Activated naive CD8-positive, alpha-beta T cell treated with anti-CD3 and anti-CD28 coated beads for 36 hours (primary cell): Measurements from ENCODE around the gene ANKRD39. TPM values are rescaled to one million over a fixed set of nuclear protein-coding genes. Genes with fewer than 3 reads are reported as not detected.
"Not testable (repeated sequence)": the region's sequence is repeated elsewhere in the genome, so short reads cannot be mapped to it uniquely, and the experiment has no call there.

Experiments used
- DNase-seq: peaks from one replicate; pipeline ENCODE4 v3.0.0; 2021
- H3K27ac Mint-ChIP-seq: one replicate; pipeline ENCODE4 v1.8.0; 2022; ENCODE audit warnings: mild to moderate bottlenecking, moderate library complexity, mixed read lengths
- H3K27me3 Mint-ChIP-seq: one replicate; pipeline ENCODE4 v1.8.0; 2022; ENCODE audit warnings: mild to moderate bottlenecking, mixed read lengths
- H3K36me3 Mint-ChIP-seq: one replicate; pipeline ENCODE4 v1.8.0; 2021; ENCODE audit warnings: mild to moderate bottlenecking, mixed read lengths
- H3K4me1 Mint-ChIP-seq: one replicate; pipeline ENCODE4 v1.8.0; 2021; ENCODE audit warnings: mixed read lengths
- H3K4me3 Mint-ChIP-seq: one replicate; pipeline ENCODE4 v1.8.0; 2022; ENCODE audit warnings: mild to moderate bottlenecking, moderate library complexity, mixed read lengths
- H3K9me3 Mint-ChIP-seq: one replicate; pipeline ENCODE4 v1.8.0; 2022; ENCODE audit warnings: mixed read lengths
- total RNA-seq, 2 experiments: library from RNA; stranded (reverse); gene quantifications; one replicate each; pipeline ENCODE4 v1.2.3, GENCODE V29; 2021

Gene ANKRD39
- total RNA-seq, 2 experiments from 2014 or later = 22.7 to 25.2 TPM

- peaks cover 6% of the 10 kb centered on the region for H3K4me1 Mint-ChIP-seq
- no peak overlapping the region for H3K27ac Mint-ChIP-seq
- no peaks in the 10 kb centered on the region for H3K27me3 Mint-ChIP-seq
- DNase-seq = no peak
- H3K4me3 Mint-ChIP-seq = no peak overlapping the region
- no peaks in the 10 kb centered on the region for H3K9me3 Mint-ChIP-seq
- H3K36me3 Mint-ChIP-seq = peaks cover 1% of the 10 kb centered on the region
These were observed 51.2 kb downstream of the ANKRD39 start for GRCh38 chr2:96806468-96807126.

GRCh38 chr2:96805946-96806345 is 51.9 kb downstream of the ANKRD39 start:
- not testable (repeated sequence) for H3K4me1 Mint-ChIP-seq, H3K4me3 Mint-ChIP-seq, H3K9me3 Mint-ChIP-seq, DNase-seq, H3K36me3 Mint-ChIP-seq, H3K27ac Mint-ChIP-seq, H3K27me3 Mint-ChIP-seq

GRCh38 chr2:96804986-96805385 is 52.8 kb downstream of the ANKRD39 start:
- no peak overlapping the region for H3K4me3 Mint-ChIP-seq

GRCh38 chr2:96802721-96803120 is 55.1 kb downstream of the ANKRD39 start:
- H3K4me1 Mint-ChIP-seq = peaks cover 6% of the 10 kb centered on the region
- H3K4me3 Mint-ChIP-seq = no peak overlapping the region
- H3K36me3 Mint-ChIP-seq = no peaks in the 10 kb centered on the region
- no peaks in the 10 kb centered on the region for H3K9me3 Mint-ChIP-seq
- H3K27me3 Mint-ChIP-seq = no peaks in the 10 kb centered on the region
- no peak for DNase-seq
- H3K27ac Mint-ChIP-seq = no peak overlapping the region

More at GRCh38 chr2:96804986-96805385, 52.8 kb downstream of the ANKRD39 start:
- H3K4me1 Mint-ChIP-seq = peaks cover 6% of the 10 kb centered on the region
- no peaks in the 10 kb centered on the region for H3K9me3 Mint-ChIP-seq
- H3K27me3 Mint-ChIP-seq = no peaks in the 10 kb centered on the region
- no peak for DNase-seq
- H3K36me3 Mint-ChIP-seq = no peaks in the 10 kb centered on the region
- H3K27ac Mint-ChIP-seq = no peak overlapping the region

- Mint-ChIP-seq H3K4me1 (peaks cover 6% of the 10 kb centered on the region), H3K4me3 (no peak overlapping the region)
These were observed 55.8 kb downstream of the ANKRD39 start for GRCh38 chr2:96801786-96802595.

GRCh38 chr2:96801005-96801785 is 56.6 kb downstream of the ANKRD39 start:
- H3K36me3 Mint-ChIP-seq = no peaks in the 10 kb centered on the region
- DNase-seq = peak; percentile 74
- no peak overlapping the region for H3K4me3 Mint-ChIP-seq
- no peaks in the 10 kb centered on the region for H3K4me1 Mint-ChIP-seq
- H3K9me3 Mint-ChIP-seq = no peaks in the 10 kb centered on the region
- H3K27me3 Mint-ChIP-seq = no peaks in the 10 kb centered on the region
- no peak overlapping the region for H3K27ac Mint-ChIP-seq

More at GRCh38 chr2:96801786-96802595, 55.8 kb downstream of the ANKRD39 start:
- Mint-ChIP-seq H3K9me3 (no peaks in the 10 kb centered on the region), H3K27ac (no peak overlapping the region), H3K27me3 (no peaks in the 10 kb centered on the region), H3K36me3 (no peaks in the 10 kb centered on the region)
- DNase-seq = peak; percentile 15

- no peak for DNase-seq
- Mint-ChIP-seq H3K4me3 (no peak overlapping the region), H3K27me3 (no peaks in the 10 kb centered on the region), H3K4me1 (no peaks in the 10 kb centered on the region), H3K9me3 (no peaks in the 10 kb centered on the region), H3K27ac (no peak overlapping the region), H3K36me3 (no peaks in the 10 kb centered on the region)
These were observed 57.5 kb downstream of the ANKRD39 start for GRCh38 chr2:96800061-96801004.

- H3K27me3 Mint-ChIP-seq = no peaks in the 10 kb centered on the region
- no peaks in the 10 kb centered on the region for H3K4me1 Mint-ChIP-seq
- H3K9me3 Mint-ChIP-seq = no peaks in the 10 kb centered on the region
- no peak overlapping the region for H3K27ac Mint-ChIP-seq
- H3K4me3 Mint-ChIP-seq = no peak overlapping the region
- no peaks in the 10 kb centered on the region for H3K36me3 Mint-ChIP-seq
- DNase-seq = no peak
These were observed 58.2 kb downstream of the ANKRD39 start for GRCh38 chr2:96799623-96799935.

GRCh38 chr2:96798733-96799622 is 58.8 kb downstream of the ANKRD39 start:
- Mint-ChIP-seq H3K4me3 (no peak overlapping the region), H3K4me1 (no peaks in the 10 kb centered on the region), H3K9me3 (no peaks in the 10 kb centered on the region), H3K27me3 (no peaks in the 10 kb centered on the region), H3K36me3 (no peaks in the 10 kb centered on the region), H3K27ac (no peak overlapping the region)
- no peak for DNase-seq

Other genes with a start within 250 kb of the ANKRD39 start
- 10 to 100 TPM; 30.3 to 32.2 TPM for gene KANSL3, start 219.7 kb downstream of the ANKRD39 start, total RNA-seq
- gene FER1L5, start 215.3 kb downstream of the ANKRD39 start, total RNA-seq = not detected
- gene LMAN2L, start 118.0 kb downstream of the ANKRD39 start, total RNA-seq = 1 to 10 TPM; 4.5 to 5.2 TPM
- 1 to 10 TPM; 5.9 to 6.2 TPM for gene CNNM4, start 97.1 kb downstream of the ANKRD39 start, total RNA-seq
- 10 to 100 TPM; 15.5 to 17.2 TPM for gene CNNM3, start 41.7 kb downstream of the ANKRD39 start, total RNA-seq
- gene ANKRD23, start 14.0 kb downstream of the ANKRD39 start, total RNA-seq = 1 to 10 TPM; 2.7 to 3.2 TPM
- 1 to 10 TPM; 5.9 to 8.3 TPM for gene SEMA4C, start 12.1 kb upstream of the ANKRD39 start, total RNA-seq
- under 1 TPM; 0.28 to 0.47 TPM for gene FAM178B, start 128.6 kb upstream of the ANKRD39 start, total RNA-seq
- 10 to 100 TPM; 19.3 to 20.5 TPM for gene FAHD2B, start 236.9 kb upstream of the ANKRD39 start, total RNA-seq